ENCODE data around the gene ANKRD2.
"Not testable (repeated sequence)": the region's sequence is repeated elsewhere in the genome, so short reads cannot be mapped to it uniquely, and the experiment has no call there.

ANKRD2 gene

GRCh38 chr10:97572214-97572989, at the start of gene ANKRD2:
Gene ANKRD2, plus strand, starts transcription at chr10:97572779. Its CDS starts 10 bp downstream, at chr10:97572789.
- DNase-seq (ENCODE audit: low read depth), result no peak

GRCh38 chr10:97522937-97523336, 49.6 kb upstream of the ANKRD2 start:
- no peak for DNase-seq (ENCODE audit: low read depth)

GRCh38 chr10:97525086-97525485, 47.5 kb upstream of the ANKRD2 start:
- DNase-seq (ENCODE audit: low read depth), result no peak

- no peak for DNase-seq (ENCODE audit: low read depth)
Observed at GRCh38 chr10:97525683-97526110, 46.9 kb upstream of the ANKRD2 start.

- DNase-seq (ENCODE audit: low read depth), result not testable (repeated sequence)
Observed at GRCh38 chr10:97528876-97529275, 43.7 kb upstream of the ANKRD2 start.

GRCh38 chr10:97529685-97530465, 42.7 kb upstream of the ANKRD2 start:
- DNase-seq (ENCODE audit: low read depth), result no peak

GRCh38 chr10:97531401-97531986, 41.1 kb upstream of the ANKRD2 start:
- no peak for DNase-seq (ENCODE audit: low read depth)

GRCh38 chr10:97532935-97533671, 39.5 kb upstream of the ANKRD2 start:
- DNase-seq (ENCODE audit: low read depth), result no peak

- DNase-seq (ENCODE audit: low read depth), result no peak
Observed at GRCh38 chr10:97533888-97534287, 38.7 kb upstream of the ANKRD2 start.

- DNase-seq (ENCODE audit: low read depth), result no peak
Observed at GRCh38 chr10:97534746-97535367, 37.7 kb upstream of the ANKRD2 start.

- no peak for DNase-seq (ENCODE audit: low read depth)
Observed at GRCh38 chr10:97537186-97537869, 35.3 kb upstream of the ANKRD2 start.

- DNase-seq (ENCODE audit: low read depth), result no peak
Observed at GRCh38 chr10:97538411-97538810, 34.2 kb upstream of the ANKRD2 start.

- DNase-seq (ENCODE audit: low read depth), result no peak
Observed at GRCh38 chr10:97538839-97539238, 33.7 kb upstream of the ANKRD2 start.

GRCh38 chr10:97539523-97540200, 32.9 kb upstream of the ANKRD2 start:
- DNase-seq (ENCODE audit: low read depth), result peak; percentile 46

- DNase-seq (ENCODE audit: low read depth), result no peak
Observed at GRCh38 chr10:97540669-97541500, 31.7 kb upstream of the ANKRD2 start.

- peak; percentile 86 for DNase-seq (ENCODE audit: low read depth)
Observed at GRCh38 chr10:97542169-97543024, 30.2 kb upstream of the ANKRD2 start.

GRCh38 chr10:97543025-97543546, 29.5 kb upstream of the ANKRD2 start:
- DNase-seq (ENCODE audit: low read depth), result peak; percentile 94

Data from non-pigmented ciliary epithelial cell (primary cell).